ENCODE data around the gene CECR2. TPM values are rescaled to one million over a fixed set of nuclear protein-coding genes. Genes with fewer than 3 reads are reported as not detected.

Gene CECR2
- polyA plus RNA-seq, 1 of the 3 experiments (the other 2 are of a cell fraction) = not detected

DNA sequence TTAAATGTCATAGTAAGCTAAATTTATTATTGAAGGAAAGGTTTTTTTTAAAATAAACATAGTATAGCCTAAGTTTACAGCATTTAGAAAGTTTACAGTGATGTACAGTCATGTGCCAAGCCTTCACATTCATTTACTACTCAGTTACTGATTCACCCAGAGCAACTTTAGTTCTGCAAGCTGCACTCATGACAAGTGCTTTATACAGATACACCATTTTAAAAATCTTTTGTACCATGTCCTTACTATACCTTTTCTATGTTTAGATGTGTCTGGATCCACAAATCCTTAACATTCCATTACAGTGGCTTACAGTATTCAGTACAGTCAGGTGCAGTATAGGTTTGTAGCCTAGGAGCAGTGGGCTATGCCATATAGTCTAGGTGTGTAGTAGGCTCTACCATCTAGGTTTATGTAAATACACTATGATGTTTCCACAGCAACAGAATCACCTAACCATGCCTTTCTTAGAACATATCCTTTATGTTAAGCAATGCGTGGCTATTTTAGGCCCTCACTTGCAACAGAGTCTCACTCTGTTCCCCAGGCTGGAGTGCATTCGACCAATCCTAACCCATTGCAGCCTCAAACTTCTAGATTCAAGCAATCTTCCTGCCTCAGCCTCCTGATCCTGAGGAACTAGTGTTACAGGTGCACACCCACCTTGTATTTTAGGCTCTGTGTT is 114.6 kb downstream of the CECR2 start:
- Histone ChIP-seq H2AFZ (ENCODE audit: low read depth) (no peak overlapping the region), H3K4me1 (ENCODE audit: control insufficient read depth in 1 of 2, insufficient read depth in 2 of 2, low read depth in 1 of 2, low read length in 1 of 2) (no peaks in the 10 kb centered on the region), H3K9ac (no peak overlapping the region), H3K27me3 (ENCODE audit: insufficient read depth) (peaks cover 70% of the 10 kb centered on the region), H4K20me1 (ENCODE audit: insufficient read depth) (no peaks in the 10 kb centered on the region), H3K36me3 (replicated peaks in 1 of 2; ENCODE audit: control insufficient read depth in 1 of 2, insufficient read depth in 2 of 2, low read length in 1 of 2) (no peaks in the 10 kb centered on the region), H3K4me2 (no peak overlapping the region), H3K9me3 (no peaks in the 10 kb centered on the region), H3K4me3 (ENCODE audit: low read depth in 2 of 2, low read length in 1 of 2) (no peak overlapping the region), H3K79me2 (ENCODE audit: insufficient read depth) (no peaks in the 10 kb centered on the region), H3K9me2 (no peaks in the 10 kb centered on the region), H3F3A (replicated peaks; ENCODE audit: insufficient read depth) (no peaks in the 10 kb centered on the region), H3K27ac (ENCODE audit: low read depth in 2 of 2, low read length in 1 of 2) (no peak overlapping the region)
- TF ChIP-seq TEAD4 (IDR thresholded peaks at IDR 0.05; ENCODE audit: borderline replicate concordance, insufficient read depth) (no peak), RFX5 (IDR thresholded peaks at IDR 0.05; ENCODE audit: low read length) (no peak), FOSL2 (IDR thresholded peaks at IDR 0.05; ENCODE audit: borderline replicate concordance, low read depth) (no peak), NFIC (IDR thresholded peaks at IDR 0.05; ENCODE audit: borderline replicate concordance) (no peak), EP300 (IDR thresholded peaks at IDR 0.05; ENCODE audit: borderline replicate concordance in 1 of 2, low read depth in 1 of 2, low read length in 1 of 2) (no peak), GABPA (IDR thresholded peaks at IDR 0.05; ENCODE audit: low read depth) (no peak), MXI1 (IDR thresholded peaks at IDR 0.05; ENCODE audit: low read depth, low read length) (no peak), RAD21 (IDR thresholded peaks at IDR 0.05; ENCODE audit: low read length) (no peak), SMC3 (IDR thresholded peaks at IDR 0.05; ENCODE audit: low read depth, low read length) (no peak), TCF12 (IDR thresholded peaks at IDR 0.05) (no peak), JUND (IDR thresholded peaks at IDR 0.05) (no peak), FOXJ3 (CRISPR knock-in tag; IDR thresholded peaks at IDR 0.05) (no peak), GATA2 (CRISPR knock-in tag; IDR thresholded peaks at IDR 0.05) (no peak)
- TF ChIP-seq, protein P1, sequence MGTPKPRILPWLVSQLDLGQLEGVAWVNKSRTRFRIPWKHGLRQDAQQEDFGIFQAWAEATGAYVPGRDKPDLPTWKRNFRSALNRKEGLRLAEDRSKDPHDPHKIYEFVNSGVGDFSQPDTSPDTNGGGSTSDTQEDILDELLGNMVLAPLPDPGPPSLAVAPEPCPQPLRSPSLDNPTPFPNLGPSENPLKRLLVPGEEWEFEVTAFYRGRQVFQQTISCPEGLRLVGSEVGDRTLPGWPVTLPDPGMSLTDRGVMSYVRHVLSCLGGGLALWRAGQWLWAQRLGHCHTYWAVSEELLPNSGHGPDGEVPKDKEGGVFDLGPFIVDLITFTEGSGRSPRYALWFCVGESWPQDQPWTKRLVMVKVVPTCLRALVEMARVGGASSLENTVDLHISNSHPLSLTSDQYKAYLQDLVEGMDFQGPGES (IDR thresholded peaks at IDR 0.05; ENCODE audit: low read depth, low read length) = no peak
- TF ChIP-seq, protein P2, sequence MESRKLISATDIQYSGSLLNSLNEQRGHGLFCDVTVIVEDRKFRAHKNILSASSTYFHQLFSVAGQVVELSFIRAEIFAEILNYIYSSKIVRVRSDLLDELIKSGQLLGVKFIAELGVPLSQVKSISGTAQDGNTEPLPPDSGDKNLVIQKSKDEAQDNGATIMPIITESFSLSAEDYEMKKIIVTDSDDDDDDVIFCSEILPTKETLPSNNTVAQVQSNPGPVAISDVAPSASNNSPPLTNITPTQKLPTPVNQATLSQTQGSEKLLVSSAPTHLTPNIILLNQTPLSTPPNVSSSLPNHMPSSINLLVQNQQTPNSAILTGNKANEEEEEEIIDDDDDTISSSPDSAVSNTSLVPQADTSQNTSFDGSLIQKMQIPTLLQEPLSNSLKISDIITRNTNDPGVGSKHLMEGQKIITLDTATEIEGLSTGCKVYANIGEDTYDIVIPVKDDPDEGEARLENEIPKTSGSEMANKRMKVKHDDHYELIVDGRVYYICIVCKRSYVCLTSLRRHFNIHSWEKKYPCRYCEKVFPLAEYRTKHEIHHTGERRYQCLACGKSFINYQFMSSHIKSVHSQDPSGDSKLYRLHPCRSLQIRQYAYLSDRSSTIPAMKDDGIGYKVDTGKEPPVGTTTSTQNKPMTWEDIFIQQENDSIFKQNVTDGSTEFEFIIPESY (IDR thresholded peaks at IDR 0.05; ENCODE audit: borderline replicate concordance, low read depth) = no peak
- TF ChIP-seq, protein P3, sequence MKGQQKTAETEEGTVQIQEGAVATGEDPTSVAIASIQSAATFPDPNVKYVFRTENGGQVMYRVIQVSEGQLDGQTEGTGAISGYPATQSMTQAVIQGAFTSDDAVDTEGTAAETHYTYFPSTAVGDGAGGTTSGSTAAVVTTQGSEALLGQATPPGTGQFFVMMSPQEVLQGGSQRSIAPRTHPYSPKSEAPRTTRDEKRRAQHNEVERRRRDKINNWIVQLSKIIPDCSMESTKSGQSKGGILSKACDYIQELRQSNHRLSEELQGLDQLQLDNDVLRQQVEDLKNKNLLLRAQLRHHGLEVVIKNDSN (IDR thresholded peaks at IDR 0.05; ENCODE audit: borderline replicate concordance, low read depth) = no peak
- TF ChIP-seq, protein P4, sequence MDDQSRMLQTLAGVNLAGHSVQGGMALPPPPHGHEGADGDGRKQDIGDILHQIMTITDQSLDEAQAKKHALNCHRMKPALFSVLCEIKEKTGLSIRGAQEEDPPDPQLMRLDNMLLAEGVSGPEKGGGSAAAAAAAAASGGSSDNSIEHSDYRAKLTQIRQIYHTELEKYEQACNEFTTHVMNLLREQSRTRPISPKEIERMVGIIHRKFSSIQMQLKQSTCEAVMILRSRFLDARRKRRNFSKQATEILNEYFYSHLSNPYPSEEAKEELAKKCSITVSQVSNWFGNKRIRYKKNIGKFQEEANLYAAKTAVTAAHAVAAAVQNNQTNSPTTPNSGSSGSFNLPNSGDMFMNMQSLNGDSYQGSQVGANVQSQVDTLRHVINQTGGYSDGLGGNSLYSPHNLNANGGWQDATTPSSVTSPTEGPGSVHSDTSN (IDR thresholded peaks at IDR 0.05) = no peak
- TF ChIP-seq, protein P5, sequence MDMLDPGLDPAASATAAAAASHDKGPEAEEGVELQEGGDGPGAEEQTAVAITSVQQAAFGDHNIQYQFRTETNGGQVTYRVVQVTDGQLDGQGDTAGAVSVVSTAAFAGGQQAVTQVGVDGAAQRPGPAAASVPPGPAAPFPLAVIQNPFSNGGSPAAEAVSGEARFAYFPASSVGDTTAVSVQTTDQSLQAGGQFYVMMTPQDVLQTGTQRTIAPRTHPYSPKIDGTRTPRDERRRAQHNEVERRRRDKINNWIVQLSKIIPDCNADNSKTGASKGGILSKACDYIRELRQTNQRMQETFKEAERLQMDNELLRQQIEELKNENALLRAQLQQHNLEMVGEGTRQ (IDR thresholded peaks at IDR 0.05; ENCODE audit: borderline replicate concordance, low read depth, low read length) = no peak
- no peak for DNase-seq
- CTCF ChIA-PET = interaction anchor here (2.0 kb wide), 1 partner anchor 18 kb away, joined by 9 read pairs; no protein-coding TSS in a partner anchor
- WGBS (ENCODE audit: low lambda C conversion rate) = 3% methylated on average over 2 of the region's 2 CpGs
- POLR2A ChIA-PET = no interaction called here
